ENCODE data around the gene DCN. TPM values are rescaled to one million over a fixed set of nuclear protein-coding genes. Genes with fewer than 3 reads are reported as not detected.
A peak's percentile ranks its signal among the peaks of the same experiment; 100 is the strongest.

The DCN gene
- total and polyA plus RNA-seq, 2 donors (not counting 3 experiments of a cell fraction or from before 2014, with no cell fraction given) = 0.42 to 0.43 TPM

GRCh38 chr12:91109148-91109564, 73.5 kb downstream of the DCN start:
- peak; percentile 38 for FAIRE-seq

More at GRCh38 chr12:91109148-91109564, 73.5 kb downstream of the DCN start:
- Histone ChIP-seq H3K36me3 (ENCODE audit: control insufficient read depth in 2 of 2, extremely low read depth in 1 of 2, insufficient read depth in 2 of 2, low read length in 2 of 2) (no peaks in the 10 kb centered on the region), H3K9me1 (replicated peaks; ENCODE audit: control insufficient read depth, extremely low read depth, insufficient read depth, low read length) (no peaks in the 10 kb centered on the region), H3K4me2 (ENCODE audit: insufficient read depth, low read length) (no peak overlapping the region), H3K79me2 (ENCODE audit: control insufficient read depth, insufficient read depth, low read length) (no peaks in the 10 kb centered on the region), H3K9ac (replicated peaks; ENCODE audit: extremely low read depth, insufficient read depth, low read length) (no peak overlapping the region), H3K4me3 (replicated peaks in 1 of 3; ENCODE audit: insufficient read depth in 1 of 3, low read depth in 1 of 3, low read length in 3 of 3) (no peak overlapping the region), H4K20me1 (replicated peaks; ENCODE audit: control insufficient read depth, extremely low read depth, insufficient read depth, low read length) (no peaks in the 10 kb centered on the region), H3K27ac (ENCODE audit: insufficient read depth, low read depth, low read length) (no peak overlapping the region), H3K4me1 (ENCODE audit: control insufficient read depth, extremely low read depth, insufficient read depth, low read length) (peaks cover 2% of the 10 kb centered on the region), H3K9me3 (replicated peaks; ENCODE audit: control insufficient read depth, insufficient read depth, low read length) (no peaks in the 10 kb centered on the region), H2AFZ (ENCODE audit: low read depth, low read length) (no peak overlapping the region), H3K27me3 (ENCODE audit: control insufficient read depth in 2 of 2, insufficient read depth in 2 of 2, low read length in 2 of 2) (no peaks in the 10 kb centered on the region)
- intact Hi-C loops (cut with micrococcal nuclease) = loop anchor here (1.0 to 2.0 kb wide), 3 partner anchors 131 to 246 kb away; no protein-coding TSS in a partner anchor
- ChIA-PET CTCF (interaction anchor here (0.5 to 3.3 kb wide), 42 partner anchors 8 to 639 kb away, joined by 3 to 30 read pairs (median 5); no protein-coding TSS in a partner anchor), POLR2A (no interaction called here)
- dilution Hi-C loops (cut with MboI; ENCODE audit: extremely low pct_ligation_motif_present, low sequenced_read_pairs) = no loop called here
- TF ChIP-seq CTCF (IDR thresholded peaks at IDR 0.05; ENCODE audit: extremely low read depth in 1 of 2, insufficient read depth in 1 of 2, low read depth in 1 of 2, low read length in 2 of 2) (peak; percentile 67 to 69), FOS (IDR thresholded peaks at IDR 0.05; ENCODE audit: borderline replicate concordance, insufficient read depth, low read length) (no peak), POLR2A (IDR thresholded peaks at IDR 0.05; ENCODE audit: low read depth, low read length) (no peak), GATA2 (IDR thresholded peaks at IDR 0.05; ENCODE audit: insufficient read depth, insufficient read length, low read depth, low read length) (no peak)
- no TSS peak for BruUV-seq (replicated peaks)
- peak; percentile 74 for DNase-seq (ENCODE audit: low read depth, low spot score)
